Endothelial cell of umbilical vein (primary cell): ENCODE measurements around the gene TOLLIP.

Source experiments
- CTCF ChIP-seq, 2 donors: IDR thresholded peaks; 1 replicate in 1 of 2; 2 replicates in 1 of 2; pipeline ENCODE4 v1.5.1; 2011; ENCODE audit warnings: low read length in 2 of 2, mild to moderate bottlenecking in 2 of 2, moderate library complexity in 2 of 2, control low read depth in 1 of 2, inconsistent platforms in 1 of 2, low read depth in 1 of 2; ENCODE audit not compliant: insufficient read depth in 1 of 2; ENCODE audit errors: extremely low read depth in 1 of 2
- EZH2 ChIP-seq: IDR thresholded peaks from 2 replicates; pipeline ENCODE4 v1.6.1; 2012; ENCODE audit warnings: borderline replicate concordance, low read depth, mild to moderate bottlenecking, moderate library complexity, low read length, inconsistent platforms; ENCODE audit not compliant: severe bottlenecking
- FOS ChIP-seq: IDR thresholded peaks from 2 replicates; pipeline ENCODE4 v1.6.1; 2011; ENCODE audit warnings: mild to moderate bottlenecking, low read length, moderate library complexity, borderline replicate concordance; ENCODE audit not compliant: insufficient read depth
- JUN ChIP-seq: IDR thresholded peaks from 2 replicates; pipeline ENCODE4 v1.6.1; 2011; ENCODE audit warnings: borderline replicate concordance, low read depth; ENCODE audit not compliant: insufficient read length, insufficient read depth
- MAX ChIP-seq: IDR thresholded peaks from 2 replicates; pipeline ENCODE4 v1.6.1; 2011; ENCODE audit not compliant: insufficient read depth, insufficient read length
- MYC ChIP-seq: IDR thresholded peaks from one replicate; pipeline ENCODE4 v1.6.1; 2011; ENCODE audit warnings: mild to moderate bottlenecking, low read depth, low read length
- POLR2A ChIP-seq: IDR thresholded peaks from 2 replicates; pipeline ENCODE4 v1.6.1; 2012; ENCODE audit warnings: low read depth, mild to moderate bottlenecking, control low read depth, low read length
- POLR2AphosphoS5 ChIP-seq: IDR thresholded peaks from 2 replicates; pipeline ENCODE4 v1.6.1; 2012; ENCODE audit warnings: low read depth, mild to moderate bottlenecking, control low read depth, low read length, moderate library complexity; ENCODE audit not compliant: insufficient read depth

- TF ChIP-seq CTCF (IDR thresholded peaks at IDR 0.05; ENCODE audit: extremely low read depth in 1 of 2, insufficient read depth in 1 of 2, low read depth in 1 of 2, low read length in 2 of 2) (no peak), JUN (no peak), POLR2A (no peak), EZH2 (no peak), MAX (no peak), POLR2AphosphoS5 (no peak), FOS (no peak), MYC (no peak)
These were observed 25.9 kb upstream of the TOLLIP start for GRCh38 chr11:1335264-1335810.
